ENCODE data around the gene ECI2. TPM values are rescaled to one million over a fixed set of nuclear protein-coding genes. Genes with fewer than 3 reads are reported as not detected.

Gene ECI2
- polyA plus RNA-seq, 1 of the 3 experiments (the other 2 are of a cell fraction), result 45.1 TPM

DNA sequence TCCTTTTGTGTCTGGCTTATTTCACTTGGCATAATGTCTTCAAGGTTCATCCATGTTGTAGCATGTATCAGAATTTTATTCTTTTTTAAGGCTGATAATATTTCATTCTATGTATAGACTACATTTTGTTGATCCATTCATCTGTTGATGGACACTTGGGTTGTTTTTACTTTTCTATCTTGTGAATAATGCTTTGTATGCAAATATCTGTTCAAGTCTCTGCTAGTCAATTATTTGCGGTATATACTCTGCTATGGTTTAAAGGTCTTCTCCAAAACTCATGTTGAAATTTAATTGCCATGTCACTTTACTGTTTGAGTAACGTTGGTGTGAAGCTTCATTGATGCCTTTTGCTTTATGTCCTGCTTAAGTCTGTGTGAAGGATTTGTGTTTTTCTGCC is 27.5 kb downstream of the ECI2 start:
- TF ChIP-seq POLR2AphosphoS5 (IDR thresholded peaks at IDR 0.05; ENCODE audit: low read depth, low read length) (no peak), MXI1 (IDR thresholded peaks at IDR 0.05; ENCODE audit: low read depth, low read length) (no peak), EZH2phosphoT487 (IDR thresholded peaks at IDR 0.05; ENCODE audit: borderline replicate concordance, low read depth) (no peak), SIN3A (IDR thresholded peaks at IDR 0.05; ENCODE audit: borderline replicate concordance, low read depth, low read length) (no peak), FOXJ3 (CRISPR knock-in tag; IDR thresholded peaks at IDR 0.05) (no peak), RXRA (IDR thresholded peaks at IDR 0.05; ENCODE audit: borderline replicate concordance, low read depth) (no peak), ELF1 (IDR thresholded peaks at IDR 0.05) (no peak), NFIC (IDR thresholded peaks at IDR 0.05; ENCODE audit: borderline replicate concordance) (no peak), CTCF (IDR thresholded peaks at IDR 0.05) (no peak), TEAD4 (IDR thresholded peaks at IDR 0.05; ENCODE audit: borderline replicate concordance, insufficient read depth) (no peak), REST (IDR thresholded peaks at IDR 0.05; ENCODE audit: low read depth, low read length) (no peak), USF2 (IDR thresholded peaks at IDR 0.05; ENCODE audit: borderline replicate concordance, low read depth, low read length) (no peak), RCOR1 (IDR thresholded peaks at IDR 0.05; ENCODE audit: low read length) (no peak), MEF2A (IDR thresholded peaks at IDR 0.05; ENCODE audit: borderline replicate concordance, low read depth) (no peak), FOSL2 (IDR thresholded peaks at IDR 0.05; ENCODE audit: borderline replicate concordance, low read depth) (no peak), SMC3 (IDR thresholded peaks at IDR 0.05; ENCODE audit: low read depth, low read length) (no peak), ZBTB33 (IDR thresholded peaks at IDR 0.05; ENCODE audit: borderline replicate concordance, low read depth) (no peak), RFX5 (IDR thresholded peaks at IDR 0.05; ENCODE audit: low read length) (no peak), EP300 (IDR thresholded peaks at IDR 0.05; ENCODE audit: borderline replicate concordance in 1 of 2, low read depth in 1 of 2, low read length in 1 of 2) (no peak)
- TF ChIP-seq, protein P1, sequence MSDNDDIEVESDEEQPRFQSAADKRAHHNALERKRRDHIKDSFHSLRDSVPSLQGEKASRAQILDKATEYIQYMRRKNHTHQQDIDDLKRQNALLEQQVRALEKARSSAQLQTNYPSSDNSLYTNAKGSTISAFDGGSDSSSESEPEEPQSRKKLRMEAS (IDR thresholded peaks at IDR 0.05; ENCODE audit: low read depth), result no peak
- H3K4me1 ChIP-seq (ENCODE audit: control insufficient read depth in 1 of 2, insufficient read depth in 2 of 2, low read depth in 1 of 2, low read length in 1 of 2), result peaks cover 0 to under 1% of the 10 kb centered on the region in 2 experiments; a peak in 1 of 4 replicates
- POLR2A ChIA-PET, result no interaction called here

More for the DNA sequence above, 27.5 kb downstream of the ECI2 start:
- H3F3A ChIP-seq (replicated peaks; ENCODE audit: insufficient read depth), result no peaks in the 10 kb centered on the region
- no peaks in the 10 kb centered on the region for H3K79me2 ChIP-seq (ENCODE audit: insufficient read depth)
- no peak overlapping the region for H3K4me3 ChIP-seq (ENCODE audit: low read depth in 2 of 2, low read length in 1 of 2)
- H3K27ac ChIP-seq (ENCODE audit: low read depth in 2 of 2, low read length in 1 of 2), result no peak overlapping the region
- peaks cover 6% of the 10 kb centered on the region; the same call in 1 of the 2 replicates for H3K9me2 ChIP-seq
- no peak overlapping the region; the same call in 1 of the 2 replicates for H2AFZ ChIP-seq (ENCODE audit: low read depth)
- 88% methylated on average over 2 of the region's 2 CpGs for WGBS (ENCODE audit: low lambda C conversion rate)
- no peaks in the 10 kb centered on the region for H3K36me3 ChIP-seq (replicated peaks in 1 of 2; ENCODE audit: control insufficient read depth in 1 of 2, insufficient read depth in 2 of 2, low read length in 1 of 2)
- no peak for DNase-seq
- no peaks in the 10 kb centered on the region for H4K20me1 ChIP-seq (ENCODE audit: insufficient read depth)
- no peak overlapping the region for H3K9ac ChIP-seq
- H3K27me3 ChIP-seq (ENCODE audit: insufficient read depth), result no peaks in the 10 kb centered on the region
- no peak overlapping the region for H3K4me2 ChIP-seq
- CTCF ChIA-PET, result interaction anchor here (0.8 kb wide), 1 partner anchor 18 kb away, joined by 4 read pairs; no protein-coding TSS in a partner anchor
- no peaks in the 10 kb centered on the region for H3K9me3 ChIP-seq
